Keratinocyte (primary cell): ENCODE results near the gene HELZ2. TPM values are rescaled to one million over a fixed set of nuclear protein-coding genes. Genes with fewer than 3 reads are reported as not detected.

Experiments used
- DNase-seq: peaks from one replicate; pipeline ENCODE4 v3.0.0-alpha.2; 2011; ENCODE audit warnings: low read depth, missing footprints, low spot score
- FAIRE-seq: peaks from 2 replicates; lab custom pipeline; 2011; peaks lifted over from hg19 to GRCh38; lab: Jason Lieb, UNC
- H2AFZ ChIP-seq: 2 replicates; pipeline ENCODE4 v1.6.0; 2012; ENCODE audit warnings: low read length, control low read depth, inconsistent platforms; ENCODE audit not compliant: control insufficient read depth
- H3K27ac ChIP-seq: 2 replicates; pipeline ENCODE4 v1.5.1; 2011; ENCODE audit warnings: low read length; ENCODE audit not compliant: control insufficient read depth, insufficient read depth
- H3K27me3 ChIP-seq: 3 replicates; pipeline ENCODE4 v1.6.0; 2011; ENCODE audit warnings: low read length; ENCODE audit not compliant: control insufficient read depth, insufficient read depth; ENCODE audit errors: extremely low read depth
- H3K36me3 ChIP-seq, 2 experiments: 2 replicates in 1 of 2; 3 replicates in 1 of 2; pipeline ENCODE4 v1.5.1; 2011; ENCODE audit warnings: low read length in 2 of 2, mild to moderate bottlenecking in 1 of 2; ENCODE audit not compliant: control insufficient read depth in 2 of 2, insufficient read depth in 2 of 2; ENCODE audit errors: extremely low read depth in 1 of 2
- H3K4me1 ChIP-seq: 3 replicates; pipeline ENCODE4 v1.5.1; 2011; ENCODE audit warnings: low read length; ENCODE audit not compliant: control insufficient read depth, insufficient read depth; ENCODE audit errors: extremely low read depth
- H3K4me2 ChIP-seq: 3 replicates; pipeline ENCODE4 v1.6.0; 2011; ENCODE audit warnings: low read depth, low read length; ENCODE audit not compliant: control insufficient read depth, insufficient read depth; ENCODE audit errors: extremely low read depth
- H3K4me3 ChIP-seq, 3 experiments: fragments of 200-600 bp in 1 of 3; sonication (generic) in 1 of 3; 2 replicates in 2 of 3; 3 replicates in 1 of 3; pipeline ENCODE4 v1.5.1; 2011 to 2016; ENCODE audit warnings: low read length in 3 of 3, mild to moderate bottlenecking in 3 of 3, control low read depth in 2 of 3, inconsistent platforms in 1 of 3, low read depth in 1 of 3, mixed read lengths in 1 of 3, mixed run types in 1 of 3, moderate library complexity in 1 of 3; ENCODE audit not compliant: control insufficient read depth in 2 of 3, insufficient read depth in 2 of 3; ENCODE audit errors: extremely low read depth in 1 of 3
- H3K79me2 ChIP-seq: 2 replicates; pipeline ENCODE4 v1.6.0; 2012; ENCODE audit warnings: low read length; ENCODE audit not compliant: control insufficient read depth, insufficient read depth
- H3K9ac ChIP-seq: 3 replicates; pipeline ENCODE4 v1.6.0; 2011; ENCODE audit warnings: low read length; ENCODE audit not compliant: control insufficient read depth, insufficient read depth; ENCODE audit errors: extremely low read depth
- H3K9me1 ChIP-seq: 3 replicates; pipeline ENCODE4 v1.6.0; 2011; ENCODE audit warnings: low read length; ENCODE audit not compliant: control insufficient read depth, insufficient read depth; ENCODE audit errors: extremely low read depth
- H3K9me3 ChIP-seq: 2 replicates; pipeline ENCODE4 v1.5.1; 2012; ENCODE audit warnings: low read depth, low read length; ENCODE audit not compliant: control insufficient read depth
- H4K20me1 ChIP-seq: 3 replicates; pipeline ENCODE4 v1.6.0; 2011; ENCODE audit warnings: low read length; ENCODE audit not compliant: control insufficient read depth, insufficient read depth; ENCODE audit errors: extremely low read depth
- EZH2 ChIP-seq: IDR thresholded peaks from one replicate; pipeline ENCODE4 v1.6.1; 2012; ENCODE audit warnings: inconsistent platforms, mild to moderate bottlenecking, low read length, moderate library complexity
- dilution Hi-C: fragments of 300-500 bp; cut with MboI; formaldehyde crosslinking; loops from one replicate; pipeline ENCODE4 v1.7.0; 2020; ENCODE audit warnings: low sequenced_read_pairs; ENCODE audit not compliant: extremely low pct_ligation_motif_present
- polyA plus RNA-seq, 5 experiments: library from polyadenylated mRNA; depleted of rRNA in 3 of 5; stranded (reverse) in 3 of 5; stranded (forward) in 1 of 5; unstranded in 1 of 5; fragments of >200 nt; gene quantifications; 1 replicate in 1 of 5; 2 replicates in 3 of 5; 3 replicates in 1 of 5; pipeline versions ENCODE4 v1.2.1 to v1.2.3, GENCODE V29; 2011 to 2012; ENCODE audit warnings: missing spikeins in 2 of 5, low read depth in 1 of 5, low replicate concordance in 1 of 5
- TF ChIP-seq, protein P1 (sequence below), 3 experiments: IDR thresholded peaks in 1 of 3; conservative IDR thresholded peaks in 1 of 3; optimal IDR thresholded peaks in 1 of 3; 2 replicates in 2 of 3; 3 replicates in 1 of 3; pipeline versions ENCODE3 to v1.5.1; 2011; ENCODE audit warnings: low read length in 3 of 3, mild to moderate bottlenecking in 3 of 3, moderate library complexity in 2 of 3, control low read depth in 1 of 3, inconsistent platforms in 1 of 3; ENCODE audit not compliant: insufficient read depth in 2 of 3; ENCODE audit errors: extremely low read depth in 1 of 3

The HELZ2 gene
- polyA plus RNA-seq, 1 donor (not counting 4 experiments of a cell fraction or from before 2014, with no cell fraction given) = 14.8 TPM

DNA sequence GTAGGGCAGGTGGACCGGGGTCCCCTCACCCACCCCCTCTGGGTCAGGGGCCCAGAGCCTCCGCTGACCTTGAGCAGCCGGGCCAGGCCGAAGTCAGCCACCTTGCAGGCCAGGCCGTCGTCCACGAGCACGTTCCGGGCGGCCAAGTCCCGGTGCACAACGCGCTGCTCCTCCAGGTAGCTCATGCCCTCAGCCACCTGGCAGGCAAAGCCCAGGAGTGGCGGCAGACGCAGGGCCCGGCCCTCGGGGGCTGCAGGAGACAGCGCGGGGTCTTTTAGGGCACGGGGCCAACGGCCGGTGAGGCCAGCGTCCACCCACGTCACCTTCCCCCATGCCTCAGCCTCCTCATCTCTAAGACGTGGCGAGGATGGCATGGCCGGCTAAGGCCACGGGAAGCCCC lies 32.7 kb downstream of the HELZ2 start:
- H3K27ac ChIP-seq = no peak overlapping the region
- peaks cover 47% of the 10 kb centered on the region for H3K4me1 ChIP-seq
- peaks cover 7% of the 10 kb centered on the region for H3K79me2 ChIP-seq
- H4K20me1 ChIP-seq = no peaks in the 10 kb centered on the region
- H2AFZ ChIP-seq = no peak overlapping the region
- FAIRE-seq (no peak), DNase-seq (no peak)
- H3K4me3 ChIP-seq = no peak overlapping the region
- dilution Hi-C loops = no loop called here
- TF ChIP-seq EZH2 = no peak
- TF ChIP-seq, protein P1, sequence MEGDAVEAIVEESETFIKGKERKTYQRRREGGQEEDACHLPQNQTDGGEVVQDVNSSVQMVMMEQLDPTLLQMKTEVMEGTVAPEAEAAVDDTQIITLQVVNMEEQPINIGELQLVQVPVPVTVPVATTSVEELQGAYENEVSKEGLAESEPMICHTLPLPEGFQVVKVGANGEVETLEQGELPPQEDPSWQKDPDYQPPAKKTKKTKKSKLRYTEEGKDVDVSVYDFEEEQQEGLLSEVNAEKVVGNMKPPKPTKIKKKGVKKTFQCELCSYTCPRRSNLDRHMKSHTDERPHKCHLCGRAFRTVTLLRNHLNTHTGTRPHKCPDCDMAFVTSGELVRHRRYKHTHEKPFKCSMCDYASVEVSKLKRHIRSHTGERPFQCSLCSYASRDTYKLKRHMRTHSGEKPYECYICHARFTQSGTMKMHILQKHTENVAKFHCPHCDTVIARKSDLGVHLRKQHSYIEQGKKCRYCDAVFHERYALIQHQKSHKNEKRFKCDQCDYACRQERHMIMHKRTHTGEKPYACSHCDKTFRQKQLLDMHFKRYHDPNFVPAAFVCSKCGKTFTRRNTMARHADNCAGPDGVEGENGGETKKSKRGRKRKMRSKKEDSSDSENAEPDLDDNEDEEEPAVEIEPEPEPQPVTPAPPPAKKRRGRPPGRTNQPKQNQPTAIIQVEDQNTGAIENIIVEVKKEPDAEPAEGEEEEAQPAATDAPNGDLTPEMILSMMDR (optimal IDR thresholded peaks at IDR 0.05 in 1 of 3, IDR thresholded peaks at IDR 0.05 in 1 of 3, conservative IDR thresholded peaks at IDR 0.05 in 1 of 3; ENCODE audit: extremely low read depth in 1 of 3, insufficient read depth in 2 of 3, low read length in 3 of 3) = no peak
- H3K9me3 ChIP-seq = no peaks in the 10 kb centered on the region
- no peaks in the 10 kb centered on the region for H3K9me1 ChIP-seq
- no peak overlapping the region for H3K4me2 ChIP-seq
- no peak overlapping the region for H3K9ac ChIP-seq
- no peaks in the 10 kb centered on the region for H3K27me3 ChIP-seq
- no peaks in the 10 kb centered on the region for H3K36me3 ChIP-seq

DNA sequence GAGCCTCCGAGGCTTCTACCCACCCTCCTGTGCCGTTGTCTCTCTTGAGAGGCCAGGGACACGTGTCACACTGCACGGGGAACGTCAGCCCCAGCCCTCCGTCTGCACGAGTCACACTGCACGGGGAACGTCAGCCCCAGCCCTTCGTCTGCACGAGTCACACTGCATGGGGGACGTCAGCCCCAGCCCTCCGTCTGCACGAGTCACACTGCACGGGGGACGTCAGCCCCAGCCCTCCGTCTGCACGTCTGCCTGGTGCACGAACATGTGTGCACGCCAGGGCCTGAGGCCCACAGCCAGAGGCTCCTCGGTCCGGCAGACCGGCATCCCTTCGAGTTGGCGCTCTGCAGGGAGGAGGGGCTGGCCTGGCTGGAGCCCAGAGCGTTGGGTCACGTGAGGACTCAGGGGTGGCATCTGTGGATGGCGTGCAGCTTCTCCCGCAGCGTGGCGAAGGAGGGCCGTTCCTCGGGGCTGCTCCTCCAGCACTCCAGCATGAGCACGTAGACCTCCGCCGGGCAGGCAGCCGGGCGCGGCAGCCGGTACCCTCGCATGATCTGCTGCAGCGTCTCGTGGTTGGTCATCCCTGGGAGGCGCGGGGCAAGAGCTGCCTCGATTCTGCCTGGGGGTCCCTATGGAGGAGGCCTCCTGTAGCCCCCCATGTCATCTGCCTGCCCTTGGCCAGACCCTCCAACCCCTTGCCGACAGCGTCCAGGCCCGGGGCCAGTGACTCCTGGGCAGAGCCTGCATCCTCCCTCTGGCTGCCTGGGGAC lies 33.4 kb downstream of the HELZ2 start:
- Histone ChIP-seq H3K36me3 (no peaks in the 10 kb centered on the region), H4K20me1 (no peaks in the 10 kb centered on the region), H3K4me1 (peaks cover 41% of the 10 kb centered on the region), H3K27ac (no peak overlapping the region), H3K4me2 (no peak overlapping the region), H3K9ac (no peak overlapping the region), H2AFZ (no peak overlapping the region), H3K27me3 (no peaks in the 10 kb centered on the region), H3K79me2 (peaks cover 10% of the 10 kb centered on the region), H3K4me3 (no peak overlapping the region), H3K9me3 (no peaks in the 10 kb centered on the region), H3K9me1 (no peaks in the 10 kb centered on the region)
- FAIRE-seq (no peak), DNase-seq (no peak)
- dilution Hi-C loops = no loop called here
- TF ChIP-seq, protein P1 (optimal IDR thresholded peaks at IDR 0.05 in 1 of 3, IDR thresholded peaks at IDR 0.05 in 1 of 3, conservative IDR thresholded peaks at IDR 0.05 in 1 of 3; ENCODE audit: extremely low read depth in 1 of 3, insufficient read depth in 2 of 3, low read length in 3 of 3) = no peak
- TF ChIP-seq EZH2 = no peak
